Fibroblast of peridontal ligament (primary cell): ENCODE measurements around the gene SLC38A2.

ENCODE experiments used
- DNase-seq: peaks from one replicate; pipeline ENCODE4 v3.0.0-alpha.2; 2010; ENCODE audit errors: extremely low read depth

Gene SLC38A2

DNA sequence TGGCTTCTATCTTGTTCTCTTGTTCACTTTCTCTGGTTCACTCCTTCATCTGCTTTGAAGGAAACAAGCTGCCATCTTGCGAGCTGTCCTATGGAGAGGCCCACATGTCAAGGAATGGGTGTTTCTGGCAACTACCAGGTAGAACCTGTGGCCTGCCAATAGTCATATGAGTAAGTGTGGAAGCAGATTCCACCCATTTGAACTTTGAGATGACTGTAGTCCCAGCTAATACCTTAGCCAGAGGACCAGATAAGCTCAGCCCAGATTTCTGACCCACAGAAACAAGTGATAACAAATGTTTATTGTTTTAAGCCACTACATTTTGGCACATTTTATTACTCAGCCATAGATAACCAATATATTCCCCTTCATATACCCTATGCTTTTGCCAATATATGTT lies 4.0 kb upstream of the SLC38A2 start:
- no peak for DNase-seq

DNA sequence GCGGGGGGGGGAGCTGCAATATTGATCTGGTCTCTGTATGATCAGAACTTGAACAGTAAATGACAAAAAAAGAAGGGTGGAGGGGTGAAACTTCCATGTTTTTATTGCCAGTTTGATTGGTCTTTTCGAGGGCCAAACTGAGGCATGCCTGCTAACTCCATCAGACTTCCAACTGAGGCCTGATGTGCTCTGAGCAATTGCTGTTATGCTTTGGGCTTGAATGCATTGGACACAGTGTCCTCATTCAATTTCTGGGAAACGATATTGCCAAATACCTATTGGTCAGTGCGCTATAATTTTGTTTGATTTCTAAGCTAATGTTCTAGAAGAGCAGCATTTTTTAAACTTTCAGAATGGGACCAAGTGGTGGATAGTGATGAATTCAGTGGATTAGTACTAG lies 2.1 kb upstream of the SLC38A2 start:
- no peak for DNase-seq

DNA sequence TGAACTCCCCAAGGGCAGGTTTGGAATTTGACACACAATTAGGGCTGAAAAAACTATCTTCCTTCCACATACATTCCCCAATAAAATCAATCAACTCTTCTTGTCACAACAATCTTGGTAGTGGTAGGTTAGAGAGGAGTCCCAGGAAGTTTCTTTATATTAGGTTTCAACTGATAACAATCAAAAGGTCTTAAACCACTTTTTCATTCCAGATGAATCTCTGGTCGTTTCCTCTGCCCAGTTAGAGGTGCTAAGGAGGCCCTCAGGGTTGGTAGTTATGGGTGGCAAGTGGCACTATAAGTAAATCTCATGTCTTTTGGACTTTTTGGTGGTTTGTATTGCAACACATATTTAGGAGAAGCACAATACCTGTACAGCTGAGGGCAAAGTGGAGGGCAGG lies 1.7 kb upstream of the SLC38A2 start:
- no peak for DNase-seq

- no peak for DNase-seq
Observed at GRCh38 chr12:46373301-46374296, 1.0 kb upstream of the SLC38A2 start.

- DNase-seq = peak; percentile 75
Observed at GRCh38 chr12:46371718-46372543, 642 bp downstream of the SLC38A2 start.

- peak; percentile 77 for DNase-seq
Observed at GRCh38 chr12:46370792-46371717, 1.5 kb downstream of the SLC38A2 start.

DNA sequence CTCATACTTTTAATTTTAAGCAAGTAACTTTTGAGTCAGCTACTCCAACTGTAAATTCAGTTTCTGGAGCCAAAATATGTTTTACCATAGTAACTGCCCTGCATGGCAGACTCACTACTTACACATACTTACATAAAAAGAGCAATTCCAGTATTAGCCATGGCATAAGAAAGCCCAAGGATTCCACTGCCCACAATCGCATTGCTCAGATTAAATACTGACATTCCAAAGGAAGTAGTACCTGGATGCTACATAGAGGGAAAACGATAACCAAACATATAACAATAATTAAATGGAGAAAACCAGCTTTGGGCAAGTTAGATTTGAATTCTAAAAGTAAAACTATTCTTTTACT lies 2.2 kb downstream of the SLC38A2 start:
- DNase-seq = no peak

- DNase-seq = peak; percentile 42
Observed at GRCh38 chr12:46369474-46370379, 2.8 kb downstream of the SLC38A2 start.

- DNase-seq = no peak
Observed at GRCh38 chr12:46369095-46369473, 3.5 kb downstream of the SLC38A2 start.

GRCh38 chr12:46368684-46369083 lies 3.9 kb downstream of the SLC38A2 start:
- no peak for DNase-seq

- DNase-seq = peak; percentile 36
Observed at GRCh38 chr12:46368138-46368537, 4.4 kb downstream of the SLC38A2 start.

DNA sequence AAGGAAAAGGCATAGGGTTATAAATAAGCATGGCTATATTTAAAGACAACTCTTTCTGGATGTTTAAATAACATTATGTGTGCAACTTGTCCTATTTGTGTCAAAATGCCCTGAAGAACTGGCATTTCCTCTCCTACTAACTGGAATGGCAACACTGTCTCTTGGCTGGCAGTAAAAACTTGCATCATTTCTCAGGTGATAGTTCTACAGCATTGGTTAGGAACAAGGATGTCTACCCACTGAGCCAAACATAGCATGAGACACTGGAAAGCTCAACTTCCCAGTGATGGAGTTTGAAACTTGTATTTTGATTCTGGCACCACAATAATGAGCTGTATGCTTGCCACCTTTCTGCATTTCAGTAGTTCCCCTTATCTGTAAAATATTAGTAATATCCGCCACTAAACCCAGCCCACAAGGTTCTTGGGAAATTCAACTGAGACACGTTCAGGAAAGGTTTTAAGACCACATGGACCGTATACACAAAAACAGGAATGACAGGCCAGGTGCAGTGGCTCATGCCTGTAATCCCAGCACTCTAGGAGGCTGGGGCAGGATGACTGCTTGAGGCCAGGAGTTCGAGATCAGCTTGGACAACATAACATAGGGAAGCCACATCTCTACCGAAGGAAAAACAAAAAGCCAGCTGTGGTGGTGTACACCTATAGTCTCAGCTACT lies 5.1 kb downstream of the SLC38A2 start:
- DNase-seq = peak; percentile 19

DNA sequence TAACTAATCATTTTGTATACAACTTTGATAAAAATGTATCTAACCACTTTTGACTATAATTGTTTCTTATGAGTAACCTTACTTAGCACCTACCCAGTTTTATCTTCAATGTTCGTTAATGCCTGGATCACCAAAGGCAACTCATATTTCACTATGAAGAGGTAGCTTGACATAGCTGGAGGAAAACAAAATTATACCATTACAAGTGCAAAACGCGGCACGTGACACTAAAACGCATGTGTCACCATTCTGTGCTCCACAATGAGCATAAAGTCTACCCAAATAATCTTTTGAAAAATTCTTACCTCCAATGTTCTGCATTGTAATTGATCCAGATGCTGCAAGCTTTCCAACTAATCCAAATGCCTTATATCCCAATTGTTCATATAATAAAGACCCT lies 5.8 kb downstream of the SLC38A2 start:
- DNase-seq = peak; percentile 12

- DNase-seq = peak; percentile 27
Observed at GRCh38 chr12:46365951-46366379, 6.6 kb downstream of the SLC38A2 start.

- DNase-seq = peak; percentile 82
Observed at GRCh38 chr12:46364777-46365580, 7.6 kb downstream of the SLC38A2 start.

- no peak for DNase-seq
Observed at GRCh38 chr12:46364300-46364696, 8.3 kb downstream of the SLC38A2 start.

DNA sequence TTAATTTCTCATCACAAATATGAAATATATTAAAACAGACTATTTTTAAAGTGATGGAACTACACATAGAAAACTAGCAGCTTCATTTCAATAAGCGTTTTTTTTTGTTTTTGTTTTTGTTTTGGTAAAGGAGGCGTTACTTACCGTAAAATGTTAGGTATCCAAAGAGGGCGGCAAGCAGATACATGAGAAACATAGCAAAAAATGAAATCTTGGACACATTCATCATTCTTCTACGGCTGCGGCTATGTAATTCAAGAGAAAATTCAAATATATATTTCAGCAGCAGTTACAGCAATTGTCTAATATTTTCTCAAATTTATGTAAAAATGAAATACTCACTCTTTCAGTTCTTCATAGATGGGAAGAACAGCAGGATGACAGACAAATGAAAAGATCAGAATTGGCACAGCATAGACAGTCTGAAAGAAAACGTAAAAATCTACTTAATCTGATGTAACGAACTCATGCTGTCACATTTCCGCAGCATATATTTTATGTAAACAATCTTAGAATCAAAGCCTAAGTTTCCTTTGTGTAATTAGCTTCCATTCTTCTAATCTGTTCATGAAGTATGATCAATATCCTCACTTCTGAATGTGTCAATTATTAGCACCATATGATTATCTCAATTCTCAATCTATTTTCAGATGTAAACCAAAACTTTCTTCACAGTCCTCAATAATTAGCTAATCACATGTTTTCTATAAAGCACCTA lies 8.8 kb downstream of the SLC38A2 start:
- no peak for DNase-seq

GRCh38 chr12:46362895-46363581 lies 9.5 kb downstream of the SLC38A2 start:
- peak; percentile 53 for DNase-seq
